ENCODE measurements around the gene DYRK1A.

DYRK1A gene

GRCh38 chr21:37391666-37392065 lies 25.1 kb downstream of the DYRK1A start:
- no peak overlapping the region for H3K27ac ChIP-seq (ENCODE audit: low read length)
- 0 out of 2 replicates have a peak, but pooled peaks cover 4% of the 10 kb centered on the region for H3K36me3 ChIP-seq (replicated peaks; ENCODE audit: insufficient read depth, low read length)
- no peak overlapping the region for H3K9ac ChIP-seq (ENCODE audit: low read length)
- H3F3A ChIP-seq (ENCODE audit: insufficient read depth, low read length), result no peaks in the 10 kb centered on the region
- DNase-seq, result no peak
- no peaks in the 10 kb centered on the region for H3K4me1 ChIP-seq (ENCODE audit: low read length)
- peaks cover 100% of the 10 kb centered on the region for H3K79me2 ChIP-seq (ENCODE audit: low read length)
- no peak overlapping the region for H3K4me2 ChIP-seq (ENCODE audit: low read depth, low read length)
- no peak overlapping the region for H2AFZ ChIP-seq (ENCODE audit: low read length)
- H3K9me3 ChIP-seq (replicated peaks; ENCODE audit: insufficient read depth, low read length), result no peaks in the 10 kb centered on the region
- H4K20me1 ChIP-seq (ENCODE audit: insufficient read depth, low read length), result peaks cover 85% of the 10 kb centered on the region
- TF ChIP-seq CTCF (IDR thresholded peaks at IDR 0.05; ENCODE audit: low read length), result no peak
- TF ChIP-seq EZH2phosphoT487 (IDR thresholded peaks at IDR 0.05; ENCODE audit: low read length), result no peak
- TF ChIP-seq EZH2 (optimal IDR thresholded peaks at IDR 0.05; ENCODE audit: low read depth, low read length), result no peak
- H3K4me3 ChIP-seq (ENCODE audit: low read length), result no peak overlapping the region
- no peaks in the 10 kb centered on the region for H3K9me2 ChIP-seq (replicated peaks; ENCODE audit: insufficient read depth, low read length)
- no peaks in the 10 kb centered on the region for H3K27me3 ChIP-seq (replicated peaks; ENCODE audit: insufficient read depth, low read length)

GRCh38 chr21:37392441-37392840 lies 25.9 kb downstream of the DYRK1A start:
- Histone ChIP-seq H3K9me3 (replicated peaks; ENCODE audit: insufficient read depth, low read length) (no peaks in the 10 kb centered on the region), H3F3A (ENCODE audit: insufficient read depth, low read length) (no peaks in the 10 kb centered on the region), H3K79me2 (ENCODE audit: low read length) (peaks cover 100% of the 10 kb centered on the region), H3K27me3 (replicated peaks; ENCODE audit: insufficient read depth, low read length) (no peaks in the 10 kb centered on the region), H3K4me2 (ENCODE audit: low read depth, low read length) (no peak overlapping the region), H3K36me3 (replicated peaks; ENCODE audit: insufficient read depth, low read length) (0 out of 2 replicates have a peak, but pooled peaks cover 4% of the 10 kb centered on the region), H3K9me2 (replicated peaks; ENCODE audit: insufficient read depth, low read length) (no peaks in the 10 kb centered on the region), H3K4me3 (ENCODE audit: low read length) (no peak overlapping the region), H3K9ac (ENCODE audit: low read length) (no peak overlapping the region), H4K20me1 (ENCODE audit: insufficient read depth, low read length) (peaks cover 86% of the 10 kb centered on the region), H3K27ac (ENCODE audit: low read length) (no peak overlapping the region), H2AFZ (ENCODE audit: low read length) (no peak overlapping the region), H3K4me1 (ENCODE audit: low read length) (no peaks in the 10 kb centered on the region)
- no peak for DNase-seq
- TF ChIP-seq EZH2phosphoT487 (IDR thresholded peaks at IDR 0.05; ENCODE audit: low read length) (no peak), EZH2 (optimal IDR thresholded peaks at IDR 0.05; ENCODE audit: low read depth, low read length) (no peak), CTCF (IDR thresholded peaks at IDR 0.05; ENCODE audit: low read length) (no peak)

- no peaks in the 10 kb centered on the region for H3K9me3 ChIP-seq (replicated peaks; ENCODE audit: insufficient read depth, low read length)
- peaks cover 83% of the 10 kb centered on the region for H4K20me1 ChIP-seq (ENCODE audit: insufficient read depth, low read length)
- H3K4me2 ChIP-seq (ENCODE audit: low read depth, low read length), result no peak overlapping the region
- peaks cover 98% of the 10 kb centered on the region for H3K79me2 ChIP-seq (ENCODE audit: low read length)
- no peaks in the 10 kb centered on the region for H3F3A ChIP-seq (ENCODE audit: insufficient read depth, low read length)
- no peak overlapping the region for H3K27ac ChIP-seq (ENCODE audit: low read length)
- 0 out of 2 replicates have a peak, but pooled peaks cover 4% of the 10 kb centered on the region for H3K36me3 ChIP-seq (replicated peaks; ENCODE audit: insufficient read depth, low read length)
- DNase-seq, result no peak
- no peaks in the 10 kb centered on the region for H3K9me2 ChIP-seq (replicated peaks; ENCODE audit: insufficient read depth, low read length)
- no peak overlapping the region for H3K9ac ChIP-seq (ENCODE audit: low read length)
- no peak overlapping the region for H2AFZ ChIP-seq (ENCODE audit: low read length)
- H3K4me3 ChIP-seq (ENCODE audit: low read length), result no peak overlapping the region
- H3K27me3 ChIP-seq (replicated peaks; ENCODE audit: insufficient read depth, low read length), result no peaks in the 10 kb centered on the region
- H3K4me1 ChIP-seq (ENCODE audit: low read length), result no peaks in the 10 kb centered on the region
- TF ChIP-seq CTCF (IDR thresholded peaks at IDR 0.05; ENCODE audit: low read length), result no peak
- no peak for TF ChIP-seq EZH2phosphoT487 (IDR thresholded peaks at IDR 0.05; ENCODE audit: low read length)
- TF ChIP-seq EZH2 (optimal IDR thresholded peaks at IDR 0.05; ENCODE audit: low read depth, low read length), result no peak
Measured at GRCh38 chr21:37393030-37393429, 26.5 kb downstream of the DYRK1A start.

All from MM.1S (cell line).